Ishikawa (cell line): ENCODE measurements around the gene LMTK2.

Source experiments
- CEBPB ChIP-seq: IDR thresholded peaks from 2 replicates; pipeline ENCODE4 v1.6.1; 2012
- CREB1 ChIP-seq: IDR thresholded peaks from 2 replicates; pipeline ENCODE4 v1.6.1; 2012; ENCODE audit warnings: low read depth
- EGR1 ChIP-seq: IDR thresholded peaks from 2 replicates; pipeline ENCODE4 v1.6.1; 2012
- EP300 ChIP-seq: IDR thresholded peaks from 2 replicates; pipeline ENCODE4 v1.6.1; 2012; ENCODE audit warnings: borderline replicate concordance
- FOXM1 ChIP-seq: IDR thresholded peaks from 2 replicates; pipeline ENCODE4 v1.6.1; 2012; ENCODE audit warnings: low read depth, borderline replicate concordance
- MAX ChIP-seq: IDR thresholded peaks from 2 replicates; pipeline ENCODE4 v1.6.1; 2012
- NFIC ChIP-seq: IDR thresholded peaks from 2 replicates; pipeline ENCODE4 v1.6.1; 2012
- RAD21 ChIP-seq: IDR thresholded peaks from 2 replicates; pipeline ENCODE4 v1.6.1; 2012; ENCODE audit warnings: low read depth
- TAF1 ChIP-seq: IDR thresholded peaks from 2 replicates; pipeline ENCODE4 v1.6.1; 2012; ENCODE audit warnings: low read depth, mild to moderate bottlenecking
- TCF12 ChIP-seq: IDR thresholded peaks from 2 replicates; pipeline ENCODE4 v1.6.1; 2012; ENCODE audit warnings: low read depth
- TEAD4 ChIP-seq: IDR thresholded peaks from 2 replicates; pipeline ENCODE4 v1.6.1; 2012
- USF1 ChIP-seq: IDR thresholded peaks from 2 replicates; pipeline ENCODE4 v1.6.1; 2012
- YY1 ChIP-seq: IDR thresholded peaks from 2 replicates; pipeline ENCODE4 v1.6.1; 2012; ENCODE audit warnings: low read depth
- ZBTB7A ChIP-seq: IDR thresholded peaks from 2 replicates; pipeline ENCODE4 v1.6.1; 2012; ENCODE audit warnings: low read depth
- TF ChIP-seq, protein P1 (sequence below): IDR thresholded peaks from 2 replicates; pipeline ENCODE4 v1.6.1; 2012; ENCODE audit warnings: low read depth, mild to moderate bottlenecking

LMTK2 gene

DNA sequence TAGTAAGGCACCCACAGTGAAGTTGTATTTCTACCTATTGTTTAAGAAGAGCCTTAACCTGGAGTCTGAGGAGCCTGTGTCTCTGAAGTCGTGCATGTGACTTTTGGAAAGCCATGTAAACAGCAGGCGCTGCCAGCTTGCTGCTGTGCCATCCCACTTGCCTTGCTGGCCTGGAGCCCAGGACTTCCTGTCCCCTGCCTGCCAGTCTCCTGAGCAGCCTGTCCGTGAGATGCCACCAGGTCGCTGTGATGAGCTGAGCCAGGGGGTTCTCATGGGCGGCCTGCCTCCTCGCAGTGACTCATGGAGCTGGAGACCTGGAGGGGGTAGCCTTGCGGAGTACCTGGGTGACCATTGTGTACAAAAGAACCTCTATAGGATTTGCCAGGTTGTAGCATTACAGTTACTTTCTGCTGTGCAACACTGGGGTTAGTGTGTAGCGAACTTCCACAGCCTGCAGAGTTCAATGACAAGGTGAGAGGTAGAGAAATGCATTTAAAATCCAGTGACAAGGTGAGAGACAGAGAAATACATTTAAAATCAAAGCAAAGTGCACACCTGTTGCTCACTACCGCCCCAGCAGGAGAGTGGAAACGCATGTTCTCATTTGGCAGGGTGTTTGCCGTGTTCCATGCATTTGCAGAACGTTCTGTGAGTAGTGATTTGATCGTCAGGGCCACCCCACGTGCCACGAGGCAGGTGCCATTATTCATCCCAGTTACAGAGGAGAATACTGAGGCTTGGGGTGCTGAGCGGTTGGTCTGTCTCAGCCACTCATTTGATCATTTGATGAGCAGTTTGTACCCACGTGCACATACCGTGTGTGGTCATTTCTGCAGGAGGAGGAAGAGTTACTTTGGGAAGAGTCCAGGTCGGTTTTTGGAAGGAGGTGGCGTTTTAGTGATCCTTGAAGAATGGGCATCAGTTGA lies 67.9 kb downstream of the LMTK2 start:
- no peak for TF ChIP-seq NFIC
- TF ChIP-seq YY1, result no peak
- TF ChIP-seq FOXM1, result no peak
- no peak for TF ChIP-seq USF1
- no peak for TF ChIP-seq TEAD4
- TF ChIP-seq MAX, result no peak
- TF ChIP-seq, protein P1, sequence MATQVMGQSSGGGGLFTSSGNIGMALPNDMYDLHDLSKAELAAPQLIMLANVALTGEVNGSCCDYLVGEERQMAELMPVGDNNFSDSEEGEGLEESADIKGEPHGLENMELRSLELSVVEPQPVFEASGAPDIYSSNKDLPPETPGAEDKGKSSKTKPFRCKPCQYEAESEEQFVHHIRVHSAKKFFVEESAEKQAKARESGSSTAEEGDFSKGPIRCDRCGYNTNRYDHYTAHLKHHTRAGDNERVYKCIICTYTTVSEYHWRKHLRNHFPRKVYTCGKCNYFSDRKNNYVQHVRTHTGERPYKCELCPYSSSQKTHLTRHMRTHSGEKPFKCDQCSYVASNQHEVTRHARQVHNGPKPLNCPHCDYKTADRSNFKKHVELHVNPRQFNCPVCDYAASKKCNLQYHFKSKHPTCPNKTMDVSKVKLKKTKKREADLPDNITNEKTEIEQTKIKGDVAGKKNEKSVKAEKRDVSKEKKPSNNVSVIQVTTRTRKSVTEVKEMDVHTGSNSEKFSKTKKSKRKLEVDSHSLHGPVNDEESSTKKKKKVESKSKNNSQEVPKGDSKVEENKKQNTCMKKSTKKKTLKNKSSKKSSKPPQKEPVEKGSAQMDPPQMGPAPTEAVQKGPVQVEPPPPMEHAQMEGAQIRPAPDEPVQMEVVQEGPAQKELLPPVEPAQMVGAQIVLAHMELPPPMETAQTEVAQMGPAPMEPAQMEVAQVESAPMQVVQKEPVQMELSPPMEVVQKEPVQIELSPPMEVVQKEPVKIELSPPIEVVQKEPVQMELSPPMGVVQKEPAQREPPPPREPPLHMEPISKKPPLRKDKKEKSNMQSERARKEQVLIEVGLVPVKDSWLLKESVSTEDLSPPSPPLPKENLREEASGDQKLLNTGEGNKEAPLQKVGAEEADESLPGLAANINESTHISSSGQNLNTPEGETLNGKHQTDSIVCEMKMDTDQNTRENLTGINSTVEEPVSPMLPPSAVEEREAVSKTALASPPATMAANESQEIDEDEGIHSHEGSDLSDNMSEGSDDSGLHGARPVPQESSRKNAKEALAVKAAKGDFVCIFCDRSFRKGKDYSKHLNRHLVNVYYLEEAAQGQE, result no peak
- no peak for TF ChIP-seq TAF1
- no peak for TF ChIP-seq CREB1
- TF ChIP-seq EGR1, result no peak
- TF ChIP-seq EP300, result no peak
- TF ChIP-seq RAD21, result no peak
- TF ChIP-seq ZBTB7A, result no peak
- TF ChIP-seq CEBPB, result no peak
- TF ChIP-seq TCF12, result no peak

- no peak for TF ChIP-seq EGR1
- TF ChIP-seq RAD21, result no peak
- TF ChIP-seq MAX, result no peak
- no peak for TF ChIP-seq TCF12
- TF ChIP-seq, protein P1, result no peak
- TF ChIP-seq FOXM1, result no peak
- TF ChIP-seq TAF1, result no peak
- TF ChIP-seq USF1, result no peak
- no peak for TF ChIP-seq NFIC
- TF ChIP-seq CREB1, result no peak
- no peak for TF ChIP-seq ZBTB7A
- TF ChIP-seq CEBPB, result no peak
These were observed 68.7 kb downstream of the LMTK2 start for GRCh38 chr7:98175260-98175940.

GRCh38 chr7:98177553-98177952 lies 70.9 kb downstream of the LMTK2 start:
- TF ChIP-seq YY1, result no peak
- TF ChIP-seq MAX, result no peak
- TF ChIP-seq EP300, result no peak
- TF ChIP-seq USF1, result no peak
- no peak for TF ChIP-seq TCF12
- TF ChIP-seq FOXM1, result no peak
- no peak for TF ChIP-seq TAF1

- TF ChIP-seq MAX (no peak), YY1 (no peak), ZBTB7A (no peak), TAF1 (no peak), TCF12 (no peak), TEAD4 (no peak), EGR1 (no peak), USF1 (no peak), EP300 (no peak), CEBPB (no peak), CREB1 (no peak), FOXM1 (no peak), RAD21 (no peak), NFIC (no peak)
- TF ChIP-seq, protein P1, result no peak
These were observed 71.7 kb downstream of the LMTK2 start for GRCh38 chr7:98178321-98178720.
